IPS-18a (cell line): ENCODE results near the gene SRP19.

Source experiments
- H3K27ac ChIP-seq: one replicate; pipeline ENCODE4 v1.5.1; 2013; ENCODE audit warnings: low read length
- H3K27me3 ChIP-seq: one replicate; pipeline ENCODE4 v1.6.1; 2013; ENCODE audit warnings: mild to moderate bottlenecking, low read length; ENCODE audit not compliant: control insufficient read depth, insufficient read depth
- H3K36me3 ChIP-seq: one replicate; pipeline ENCODE4 v1.6.1; 2013; ENCODE audit warnings: low read depth, low read length; ENCODE audit not compliant: control insufficient read depth
- H3K4me1 ChIP-seq: one replicate; pipeline ENCODE4 v1.6.1; 2013; ENCODE audit warnings: low read depth, low read length; ENCODE audit not compliant: control insufficient read depth
- H3K4me3 ChIP-seq: one replicate; pipeline ENCODE4 v1.5.1; 2013; ENCODE audit warnings: low read length
- H3K9ac ChIP-seq: one replicate; pipeline ENCODE4 v1.6.1; 2013; ENCODE audit warnings: mild to moderate bottlenecking, low read length, moderate library complexity
- H3K9me3 ChIP-seq: one replicate; pipeline ENCODE4 v1.6.1; 2013; ENCODE audit warnings: low read depth, low read length; ENCODE audit not compliant: control insufficient read depth

The SRP19 gene

GRCh38 chr5:112860929-112861637, at the start of gene SRP19:
Gene SRP19, plus strand, starts transcription at chr5:112861287. Its CDS starts 90 bp downstream, at chr5:112861377.
- peaks cover 7% of the 10 kb centered on the region for H3K27me3 ChIP-seq
- H3K4me1 ChIP-seq, result peaks cover 9% of the 10 kb centered on the region
- peak within 1 kb of the TSS; percentile 97 for H3K4me3 ChIP-seq
- no peaks in the 10 kb centered on the region for H3K9me3 ChIP-seq
- H3K36me3 ChIP-seq, result peaks cover 32% of the 10 kb centered on the region
- peak within 1 kb of the TSS; percentile 55 for H3K27ac ChIP-seq
- H3K9ac ChIP-seq, result peak within 1 kb of the TSS; percentile 93

GRCh38 chr5:112812549-112812948, 48.5 kb upstream of the SRP19 start:
- no peak overlapping the region for H3K4me3 ChIP-seq
- H3K9me3 ChIP-seq, result no peaks in the 10 kb centered on the region
- no peaks in the 10 kb centered on the region for H3K27me3 ChIP-seq
- no peaks in the 10 kb centered on the region for H3K4me1 ChIP-seq
- no peak overlapping the region for H3K9ac ChIP-seq
- no peak overlapping the region for H3K27ac ChIP-seq
- peaks cover 8% of the 10 kb centered on the region for H3K36me3 ChIP-seq

- Histone ChIP-seq H3K27ac (no peak overlapping the region), H3K9ac (no peak overlapping the region), H3K36me3 (peaks cover 30% of the 10 kb centered on the region), H3K4me3 (no peak overlapping the region), H3K4me1 (no peaks in the 10 kb centered on the region), H3K9me3 (no peaks in the 10 kb centered on the region), H3K27me3 (no peaks in the 10 kb centered on the region)
Measured at GRCh38 chr5:112820246-112820645, 40.8 kb upstream of the SRP19 start.

- H3K36me3 ChIP-seq, result peaks cover 29% of the 10 kb centered on the region
- no peak overlapping the region for H3K9ac ChIP-seq
- H3K4me3 ChIP-seq, result no peak overlapping the region
- no peaks in the 10 kb centered on the region for H3K27me3 ChIP-seq
- no peaks in the 10 kb centered on the region for H3K9me3 ChIP-seq
- no peak overlapping the region for H3K27ac ChIP-seq
- H3K4me1 ChIP-seq, result peaks cover 11% of the 10 kb centered on the region
Measured at GRCh38 chr5:112822456-112822855, 38.6 kb upstream of the SRP19 start.

GRCh38 chr5:112823181-112823580, 37.9 kb upstream of the SRP19 start:
- no peaks in the 10 kb centered on the region for H3K27me3 ChIP-seq
- peaks cover 11% of the 10 kb centered on the region for H3K4me1 ChIP-seq
- no peak overlapping the region for H3K9ac ChIP-seq
- H3K36me3 ChIP-seq, result peaks cover 32% of the 10 kb centered on the region
- H3K27ac ChIP-seq, result no peak overlapping the region
- no peaks in the 10 kb centered on the region for H3K9me3 ChIP-seq
- H3K4me3 ChIP-seq, result no peak overlapping the region

GRCh38 chr5:112823656-112824055, 37.4 kb upstream of the SRP19 start:
- no peaks in the 10 kb centered on the region for H3K27me3 ChIP-seq
- H3K9me3 ChIP-seq, result no peaks in the 10 kb centered on the region
- no peak overlapping the region for H3K9ac ChIP-seq
- H3K4me1 ChIP-seq, result peaks cover 11% of the 10 kb centered on the region
- H3K4me3 ChIP-seq, result no peak overlapping the region
- H3K27ac ChIP-seq, result no peak overlapping the region
- H3K36me3 ChIP-seq, result peaks cover 32% of the 10 kb centered on the region

GRCh38 chr5:112824197-112824596, 36.9 kb upstream of the SRP19 start:
- Histone ChIP-seq H3K9ac (no peak overlapping the region), H3K4me3 (no peak overlapping the region), H3K4me1 (peaks cover 11% of the 10 kb centered on the region), H3K9me3 (no peaks in the 10 kb centered on the region), H3K27ac (no peak overlapping the region), H3K36me3 (peaks cover 30% of the 10 kb centered on the region), H3K27me3 (no peaks in the 10 kb centered on the region)

DNA sequence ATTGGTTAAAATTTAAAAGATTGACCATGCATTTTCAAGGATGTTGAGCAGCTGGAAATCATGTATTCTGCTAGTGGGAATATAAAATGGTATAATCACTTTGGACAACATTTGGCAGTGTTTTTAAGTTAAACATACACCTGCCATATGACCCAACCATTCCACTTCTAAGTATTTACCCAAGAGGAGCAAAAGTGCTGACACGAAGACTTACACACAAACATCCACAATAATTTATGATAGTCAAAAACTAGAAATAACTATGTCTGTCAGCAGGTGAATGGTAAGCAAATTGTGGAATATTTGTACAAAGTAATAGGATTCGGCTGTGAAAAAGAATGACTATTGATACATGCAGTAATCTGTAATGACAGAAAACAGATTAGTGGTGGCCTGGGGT, 30.7 kb upstream of the SRP19 start:
- Histone ChIP-seq H3K9me3 (no peaks in the 10 kb centered on the region), H3K9ac (no peak overlapping the region), H3K4me1 (peaks cover 11% of the 10 kb centered on the region), H3K27ac (no peak overlapping the region), H3K36me3 (peaks cover 22% of the 10 kb centered on the region), H3K4me3 (no peak overlapping the region), H3K27me3 (no peaks in the 10 kb centered on the region)

- Histone ChIP-seq H3K27ac (no peak overlapping the region), H3K9ac (no peak overlapping the region), H3K4me1 (no peaks in the 10 kb centered on the region), H3K4me3 (no peak overlapping the region), H3K27me3 (no peaks in the 10 kb centered on the region), H3K9me3 (no peaks in the 10 kb centered on the region), H3K36me3 (peaks cover 29% of the 10 kb centered on the region)
Measured at GRCh38 chr5:112833971-112834370, 27.1 kb upstream of the SRP19 start.

DNA sequence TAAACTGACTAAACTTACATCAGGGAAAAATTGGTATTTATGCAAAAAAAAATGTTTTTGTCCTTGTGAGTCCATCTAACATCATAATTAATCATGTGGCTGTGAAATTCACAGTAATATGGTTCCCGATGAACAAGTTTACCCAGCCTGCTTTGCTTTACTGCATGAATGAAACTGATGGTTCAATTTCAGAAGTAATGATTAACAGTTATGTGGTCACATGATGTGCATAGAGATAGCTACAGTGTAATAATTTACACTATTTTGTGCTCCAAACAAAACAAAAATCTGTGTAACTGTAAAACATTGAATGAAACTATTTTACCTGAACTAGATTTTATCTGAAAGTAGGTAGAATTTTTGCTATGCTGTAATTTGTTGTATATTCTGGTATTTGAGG, 16.6 kb upstream of the SRP19 start:
- Histone ChIP-seq H3K27ac (no peak overlapping the region), H3K9ac (no peak overlapping the region), H3K9me3 (no peaks in the 10 kb centered on the region)

DNA sequence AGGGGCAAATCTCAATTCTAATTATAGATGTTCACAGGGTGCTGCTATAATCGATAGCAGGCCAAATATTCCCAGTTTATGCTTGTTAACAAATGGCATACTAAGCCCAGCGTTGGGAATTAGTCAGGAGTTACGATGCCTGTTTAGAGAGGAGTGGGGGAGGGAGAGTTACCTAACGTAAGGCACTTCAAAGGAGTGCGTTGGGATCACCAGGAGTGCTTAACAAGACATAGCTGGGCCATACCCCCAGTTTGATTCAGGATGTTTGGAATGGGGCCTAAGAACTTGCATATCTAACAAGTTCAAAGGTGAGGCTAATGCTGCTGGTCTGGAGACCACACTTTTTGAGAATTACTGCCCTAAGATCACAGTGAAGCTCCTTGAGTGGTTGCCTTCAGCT, 14.5 kb upstream of the SRP19 start:
- Histone ChIP-seq H3K27ac (no peak overlapping the region), H3K9me3 (no peaks in the 10 kb centered on the region), H3K4me1 (peaks cover 9% of the 10 kb centered on the region), H3K9ac (no peak overlapping the region), H3K36me3 (no peaks in the 10 kb centered on the region), H3K4me3 (no peak overlapping the region), H3K27me3 (no peaks in the 10 kb centered on the region)

More for the DNA sequence above, 16.6 kb upstream of the SRP19 start:
- peaks cover 3% of the 10 kb centered on the region for H3K36me3 ChIP-seq
- H3K27me3 ChIP-seq, result no peaks in the 10 kb centered on the region
- no peak overlapping the region for H3K4me3 ChIP-seq
- H3K4me1 ChIP-seq, result peaks cover 9% of the 10 kb centered on the region

GRCh38 chr5:112847306-112847705, 13.8 kb upstream of the SRP19 start:
- no peaks in the 10 kb centered on the region for H3K27me3 ChIP-seq
- peaks cover 9% of the 10 kb centered on the region for H3K4me1 ChIP-seq
- H3K36me3 ChIP-seq, result no peaks in the 10 kb centered on the region
- no peaks in the 10 kb centered on the region for H3K9me3 ChIP-seq
- H3K27ac ChIP-seq, result no peak overlapping the region
- no peak overlapping the region for H3K4me3 ChIP-seq
- no peak overlapping the region for H3K9ac ChIP-seq
